NOMO-1 (cell line): ENCODE measurements around the gene CD46.
A peak's percentile ranks its signal among the peaks of the same experiment; 100 is the strongest.

Experiments used
- DNase-seq, 2 experiments: peaks; one replicate each; lab custom pipeline; 2025; ENCODE audit not compliant: unreplicated experiment in 2 of 2; lab: John Stamatoyannopoulos, UW

CD46 gene

DNA sequence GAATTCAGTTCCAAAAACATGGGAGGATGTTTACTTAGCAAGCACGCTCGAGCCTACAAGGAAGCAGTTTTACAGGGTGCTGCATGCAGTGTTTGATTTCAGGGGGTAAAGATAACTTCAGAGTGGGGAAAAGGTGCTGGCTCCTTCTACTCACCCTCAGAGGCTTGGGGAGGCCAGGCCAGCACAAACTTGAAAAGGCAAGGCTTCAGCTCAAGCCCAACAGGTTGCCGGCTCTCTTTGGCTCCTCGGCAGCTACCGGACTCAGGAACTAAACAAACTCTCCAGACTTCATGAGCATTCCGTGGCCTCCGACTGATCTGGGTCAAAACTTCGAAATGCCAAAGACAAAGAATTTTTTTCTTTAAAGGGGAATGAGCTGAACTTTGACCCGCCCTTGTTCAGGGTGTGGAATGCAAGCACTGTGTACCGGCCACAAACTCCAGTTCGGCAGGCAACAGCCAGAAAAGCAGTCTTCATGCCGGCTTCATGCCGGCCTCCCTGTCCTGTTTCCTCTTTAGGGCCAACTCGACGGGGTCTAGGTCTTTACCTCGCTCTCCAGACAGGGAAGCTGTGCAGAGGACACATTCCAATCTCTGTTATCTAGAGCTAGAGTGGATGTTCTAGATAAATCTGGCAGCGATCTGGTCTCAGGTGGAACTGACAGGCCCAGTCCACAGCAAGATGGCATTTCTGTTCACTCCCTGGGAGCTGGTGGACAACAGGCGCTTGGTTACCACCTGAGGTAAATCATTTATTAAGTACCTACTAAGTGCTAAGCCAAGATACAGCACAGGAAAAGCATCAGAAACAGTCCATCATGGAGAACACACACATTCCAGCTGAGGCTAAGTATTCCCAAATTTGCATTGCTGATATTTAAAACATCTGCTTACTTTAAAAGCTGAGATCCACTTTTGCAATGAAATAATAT lies 75.0 kb downstream of the CD46 start:
- peak in 1 of 2 experiments; percentile 7 for DNase-seq

DNA sequence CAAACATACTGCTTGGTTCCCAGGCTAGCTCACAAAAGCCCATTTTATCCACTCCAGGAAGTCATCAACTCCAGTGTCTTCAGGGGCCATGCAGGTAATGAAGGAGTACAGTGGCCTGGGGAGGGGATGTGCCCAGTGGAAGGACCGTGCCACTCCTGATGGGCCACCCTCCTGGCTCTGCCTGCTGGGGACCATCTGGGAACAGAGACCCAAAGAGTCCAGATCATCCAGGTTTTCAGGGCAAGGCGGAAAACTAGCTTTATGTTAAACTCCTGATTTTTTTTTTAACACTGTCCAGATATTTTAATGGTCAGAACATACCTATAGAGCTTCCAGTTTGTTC lies 75.6 kb downstream of the CD46 start:
- no peak for DNase-seq

DNA sequence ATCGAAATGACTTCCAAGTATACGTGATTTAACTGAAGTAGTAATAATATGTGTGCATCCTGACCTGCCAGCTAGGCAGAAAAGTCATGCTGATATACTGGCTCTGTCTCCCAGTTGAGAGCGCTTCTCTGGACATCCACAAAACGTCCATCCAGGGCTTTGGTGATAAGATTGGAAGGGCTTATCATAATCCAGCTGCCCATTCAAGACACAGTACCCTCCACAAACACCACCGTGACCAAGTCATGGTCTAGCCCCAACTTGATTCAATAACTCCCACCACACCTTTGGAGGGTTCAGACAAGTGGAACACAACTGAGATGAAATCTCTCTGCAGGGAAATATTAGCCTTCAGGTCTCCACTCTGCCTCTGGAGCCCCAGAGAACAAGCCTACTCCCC lies 76.2 kb downstream of the CD46 start:
- DNase-seq: no peak

DNA sequence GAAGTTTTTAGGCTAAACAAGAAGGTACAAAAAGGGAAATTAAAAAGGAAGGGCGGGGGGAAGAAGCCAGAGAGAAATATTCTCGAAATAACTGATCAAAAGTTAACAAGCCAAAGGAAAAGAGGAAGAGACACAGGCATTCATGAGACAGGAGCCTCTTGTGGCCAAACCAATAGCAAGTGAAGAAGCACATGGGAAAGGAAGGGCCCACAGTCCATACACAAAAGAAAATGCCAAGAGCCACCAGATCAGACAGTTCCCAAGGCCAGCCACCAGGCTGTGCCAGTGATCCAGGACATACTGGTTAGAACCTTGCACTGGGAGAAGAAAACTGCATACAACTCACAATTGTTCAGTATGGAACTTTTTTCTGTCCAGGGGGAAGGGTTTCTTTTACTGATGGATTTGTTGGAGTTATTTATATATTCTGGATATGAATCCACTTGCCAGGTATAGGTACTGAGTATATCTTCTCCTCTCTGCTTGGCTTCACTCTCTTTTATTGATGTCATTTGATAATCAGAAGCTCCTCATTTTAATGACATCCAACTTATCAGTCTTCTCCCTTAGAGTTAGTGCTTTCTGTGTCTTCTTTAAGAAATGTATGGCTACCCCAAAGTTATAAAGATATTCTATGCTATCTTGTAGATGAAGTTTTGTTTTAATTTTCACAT lies 76.8 kb downstream of the CD46 start:
- DNase-seq: peak; percentile 94 to 98

DNA sequence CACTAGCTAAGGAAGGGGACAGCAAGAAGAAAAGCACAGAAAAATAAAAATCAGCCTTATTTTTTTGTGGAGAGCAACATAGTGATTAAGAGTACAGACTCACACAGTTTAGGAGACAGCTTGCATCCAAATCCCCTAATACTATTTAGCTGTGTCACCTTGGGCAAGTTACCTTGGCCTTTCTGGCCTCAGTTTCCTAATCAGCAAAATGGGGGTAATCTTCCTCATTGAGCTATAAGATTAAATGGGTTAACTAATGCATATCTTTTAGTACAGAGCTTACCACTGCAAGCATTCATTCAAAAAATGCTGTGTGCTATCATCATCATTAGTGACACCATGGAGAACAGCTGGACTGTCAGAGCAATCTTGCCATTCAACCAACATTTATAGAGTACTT lies 77.7 kb downstream of the CD46 start:
- no peak for DNase-seq

DNA sequence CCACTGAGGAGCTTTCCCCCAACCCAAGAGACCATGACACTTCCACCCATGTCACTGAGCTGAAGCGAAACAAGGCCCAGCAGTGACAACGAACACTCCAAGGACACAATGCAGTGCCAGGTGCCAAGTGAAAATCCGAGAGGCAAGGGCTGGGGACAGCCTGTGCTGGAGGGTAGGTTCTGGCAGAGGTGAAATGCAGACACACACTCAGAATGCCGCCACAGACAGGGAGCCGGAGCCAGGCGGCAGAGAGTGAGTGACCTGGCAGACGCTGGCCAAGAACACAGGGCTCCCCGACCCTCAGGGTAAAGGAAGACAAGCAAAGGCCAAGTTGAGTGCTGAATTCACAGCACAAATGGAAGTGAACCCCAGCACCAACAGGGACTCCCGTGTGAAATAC lies 78.9 kb downstream of the CD46 start:
- DNase-seq: no peak

DNA sequence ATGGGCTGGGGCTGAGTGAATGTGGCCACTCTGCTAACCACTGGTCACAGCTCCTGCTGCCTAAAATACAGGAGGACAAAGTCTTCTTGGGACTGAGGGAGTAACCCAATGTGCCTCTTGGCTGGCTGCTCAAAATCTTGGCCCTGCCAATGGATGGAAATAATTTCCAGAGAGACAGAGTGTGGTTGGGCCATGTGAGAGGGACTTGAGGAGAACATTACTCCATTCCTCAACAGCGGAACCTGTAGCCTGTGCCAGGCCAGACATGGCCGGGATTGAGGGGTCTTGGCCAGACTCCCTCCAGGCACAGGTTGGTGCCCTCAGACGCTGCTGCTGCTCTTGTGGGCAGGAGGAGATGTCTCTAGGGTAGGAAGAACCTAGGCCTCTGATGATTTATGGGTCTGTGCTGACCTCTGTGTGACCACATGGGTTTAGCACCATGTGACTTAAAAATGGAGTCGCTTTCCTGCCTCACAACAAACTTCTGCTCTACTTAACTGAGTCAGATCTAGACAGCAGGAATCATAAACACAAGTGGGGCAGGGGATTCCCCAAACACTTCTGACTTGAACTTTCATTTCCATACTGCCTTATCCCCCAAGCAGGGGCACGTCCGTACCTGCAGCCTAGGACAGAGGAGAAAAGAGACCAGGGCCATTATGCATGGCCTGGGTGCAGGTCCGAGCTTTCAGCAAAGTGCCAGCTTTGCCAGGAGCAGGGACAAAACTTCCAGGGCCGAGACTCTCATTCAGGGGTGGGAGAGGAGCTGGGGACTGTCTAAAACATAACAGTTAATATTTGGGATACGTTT lies 79.9 kb downstream of the CD46 start:
- DNase-seq: no peak

DNA sequence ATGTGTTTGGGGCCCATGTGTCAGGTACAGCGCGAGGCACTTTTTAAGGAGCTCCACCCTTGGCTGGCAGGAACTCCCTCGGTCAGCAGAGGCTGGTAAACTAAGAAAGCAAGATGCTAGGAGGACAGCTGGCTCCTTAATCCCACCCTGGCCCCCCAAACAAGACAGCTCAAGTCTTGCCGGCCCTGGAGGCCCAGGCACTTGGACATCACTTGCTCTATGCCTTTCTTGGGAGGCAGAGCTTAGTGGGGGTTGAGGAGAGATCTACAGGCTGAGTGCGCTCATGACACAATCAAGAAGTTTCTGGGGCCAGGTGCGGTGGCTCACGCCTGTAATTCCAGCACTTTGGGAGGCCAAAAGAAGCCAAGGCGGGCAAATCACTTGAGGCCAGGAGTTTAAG lies 80.9 kb downstream of the CD46 start:
- DNase-seq: no peak

DNA sequence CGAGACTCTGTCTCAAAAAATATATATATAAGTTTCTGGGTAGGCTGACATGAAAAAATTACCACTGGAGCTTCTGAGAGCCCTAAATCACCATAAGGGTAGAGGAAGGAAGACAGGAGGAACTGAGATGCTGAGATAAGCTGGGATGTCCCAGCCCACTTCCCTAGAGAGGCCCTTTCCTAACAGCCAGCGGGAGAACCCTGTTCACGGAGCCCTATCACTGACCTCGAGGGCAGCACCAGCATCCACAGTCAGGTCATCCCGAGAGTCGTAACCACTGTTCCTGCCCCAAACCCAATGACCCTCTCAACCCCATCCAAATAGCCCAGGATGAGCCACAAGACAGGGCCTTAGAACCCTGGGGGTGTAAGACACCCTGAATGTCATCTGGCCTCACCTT lies 81.5 kb downstream of the CD46 start:
- no peak for DNase-seq

DNA sequence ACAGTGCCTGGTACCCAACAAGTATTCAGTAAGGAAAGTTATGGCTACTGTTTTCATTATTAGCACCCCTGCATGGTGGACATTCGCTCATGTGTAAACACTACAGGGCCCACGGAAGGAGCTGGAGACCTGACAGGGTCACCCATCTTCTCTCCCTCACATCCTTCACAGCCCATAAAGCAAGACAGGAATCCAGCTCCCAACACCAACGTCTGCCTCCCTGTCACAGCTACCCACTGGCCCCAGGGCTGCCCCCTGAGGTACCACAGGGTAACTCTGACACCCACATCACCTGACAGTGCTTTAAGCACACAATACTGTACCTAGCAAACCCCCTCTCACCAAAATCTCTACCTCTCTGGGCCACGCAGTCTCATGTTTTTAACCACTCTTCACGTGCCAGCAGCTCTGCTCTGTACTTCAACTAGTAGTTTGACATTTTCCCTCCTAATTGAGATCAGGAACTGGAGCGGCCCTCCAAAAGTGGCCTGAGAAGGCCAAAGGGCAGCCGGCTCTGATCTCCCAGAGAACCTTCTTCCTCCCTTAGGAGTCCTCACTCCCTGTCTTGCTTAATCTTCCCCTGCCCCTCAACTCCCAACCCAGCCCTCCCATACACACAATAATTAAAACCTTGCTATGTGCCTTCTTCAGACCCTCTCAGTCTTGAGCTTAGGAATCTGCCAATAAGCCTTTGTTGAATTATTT lies 82.3 kb downstream of the CD46 start:
- DNase-seq: no peak

DNA sequence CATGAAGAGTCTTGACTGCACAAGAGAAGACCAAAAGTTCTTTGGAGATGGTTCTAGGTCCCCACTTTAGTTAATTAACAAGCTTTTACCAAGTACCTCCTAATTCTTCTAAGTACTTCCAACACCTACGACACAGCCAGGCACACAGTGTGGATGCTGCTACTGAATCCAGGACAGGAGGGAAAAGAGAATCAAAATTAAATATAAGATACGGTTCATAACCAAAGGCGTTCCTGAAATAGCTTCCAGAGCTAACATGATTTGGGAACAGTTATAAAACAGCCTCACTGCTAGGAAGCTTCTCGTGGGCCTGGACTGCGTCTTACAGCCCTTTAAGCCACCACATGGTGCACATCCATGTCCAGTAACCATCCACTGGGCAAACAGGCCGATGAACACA lies 84.1 kb downstream of the CD46 start:
- DNase-seq: no peak

DNA sequence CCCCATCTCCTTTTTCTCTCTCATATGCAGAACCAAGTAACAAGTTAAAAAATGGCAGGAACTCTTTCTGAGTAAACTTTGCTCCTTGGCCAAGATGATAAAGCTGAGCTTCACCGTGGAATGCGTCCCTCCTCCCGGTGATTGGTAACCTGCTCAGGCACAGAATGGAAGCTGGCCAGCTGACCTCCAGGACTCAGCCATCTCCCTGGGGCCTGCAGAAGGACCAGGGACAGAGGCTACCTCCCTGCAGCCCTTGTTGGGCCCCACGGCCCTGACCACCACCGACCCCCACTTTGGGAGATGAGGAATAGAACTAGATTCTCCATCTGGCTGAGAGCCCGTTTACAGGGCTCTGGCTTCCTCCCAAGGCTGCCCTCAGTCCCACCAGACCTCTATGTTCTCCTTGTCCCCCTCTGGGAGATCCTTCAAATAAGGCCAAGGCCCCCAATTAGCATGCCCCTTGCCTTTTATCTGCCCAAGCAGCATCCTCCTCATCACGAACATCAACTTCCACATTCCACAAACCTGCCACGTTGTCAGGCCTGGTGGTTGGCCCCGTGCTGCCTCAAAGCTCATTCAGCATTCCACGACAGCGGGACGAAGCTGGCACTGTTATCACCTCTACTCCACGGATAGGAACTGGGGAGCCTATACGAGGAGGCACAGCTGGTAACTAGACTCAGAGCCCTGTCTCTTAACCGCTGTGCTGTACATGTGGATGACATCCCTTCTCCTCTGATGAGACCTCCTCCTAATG lies 84.9 kb downstream of the CD46 start:
- DNase-seq: no peak

DNA sequence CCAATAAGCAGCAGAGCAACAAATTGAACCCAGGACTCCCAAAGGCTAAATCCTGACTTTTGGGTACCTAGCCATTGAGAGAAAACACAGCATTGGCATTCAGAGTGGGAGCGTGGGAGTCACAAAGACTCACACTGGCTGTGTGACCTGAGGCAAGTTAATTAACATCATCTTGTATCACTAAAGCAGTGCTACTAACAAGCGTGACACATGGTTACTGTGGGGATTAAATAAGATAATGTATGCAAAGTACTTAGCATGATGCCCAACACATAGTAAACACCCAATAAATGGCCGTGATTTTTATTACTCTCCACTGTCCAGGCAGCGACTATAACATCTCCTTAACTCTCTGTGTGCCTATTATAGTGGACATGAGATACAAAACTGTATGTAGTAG lies 85.8 kb downstream of the CD46 start:
- no peak for DNase-seq

DNA sequence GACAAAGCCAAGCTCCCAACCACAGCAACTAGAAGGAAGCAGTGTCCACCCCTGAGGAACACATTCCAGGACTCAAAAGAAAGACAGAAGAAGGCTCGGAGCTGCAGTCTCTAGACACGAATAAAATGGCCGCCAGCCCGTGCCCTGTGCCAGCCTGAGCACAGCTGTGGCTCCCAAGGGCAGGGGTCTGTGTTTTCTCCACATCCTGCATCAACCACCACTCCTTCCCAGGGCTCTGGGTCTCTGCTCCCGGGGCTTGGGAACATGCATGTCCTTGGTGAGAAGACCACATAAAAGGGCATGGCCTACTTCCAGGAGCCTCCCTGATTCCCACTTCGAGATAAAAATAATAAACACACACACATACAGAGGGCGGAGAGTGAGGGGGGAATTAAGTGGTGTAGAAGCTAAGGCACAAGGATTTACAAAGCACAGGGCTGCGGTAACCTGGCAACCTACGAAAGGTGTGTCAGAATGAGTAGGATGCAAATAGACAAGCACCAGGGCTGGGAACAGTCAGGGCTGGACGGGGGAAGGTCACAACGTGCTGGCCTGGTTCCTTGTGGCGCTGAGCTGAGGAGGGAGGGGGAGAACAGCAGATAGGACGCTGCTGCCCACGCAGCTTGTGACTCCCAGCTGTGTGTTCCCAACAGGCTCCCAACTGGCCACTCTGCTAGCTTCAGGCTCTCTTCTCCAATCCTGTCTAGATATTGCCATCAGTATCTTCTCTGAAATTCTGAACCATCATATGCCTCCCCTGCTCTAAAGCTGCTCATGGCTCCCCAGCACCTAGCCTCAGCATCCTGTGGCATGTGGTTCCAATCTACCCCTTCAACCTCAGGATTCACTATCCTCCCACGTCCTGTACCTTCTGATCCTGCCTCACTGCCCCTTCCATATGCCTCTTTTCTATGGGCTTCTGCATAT lies 86.6 kb downstream of the CD46 start:
- no peak for DNase-seq

DNA sequence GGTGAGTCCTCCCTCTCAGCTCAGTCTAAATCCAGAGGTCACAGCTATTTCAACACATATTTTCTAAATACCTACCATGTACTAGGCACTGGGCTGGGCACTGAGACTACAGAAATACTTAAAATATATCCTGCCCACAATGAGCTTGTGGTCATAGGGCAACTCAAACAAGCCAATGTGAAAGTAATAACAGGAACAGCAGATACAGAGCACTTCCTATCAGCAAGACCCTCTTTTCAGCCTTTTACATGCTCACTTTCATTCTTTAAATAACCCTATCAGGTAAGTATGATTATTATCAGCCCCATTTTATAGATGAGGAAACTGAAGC lies 87.2 kb downstream of the CD46 start:
- DNase-seq: no peak

DNA sequence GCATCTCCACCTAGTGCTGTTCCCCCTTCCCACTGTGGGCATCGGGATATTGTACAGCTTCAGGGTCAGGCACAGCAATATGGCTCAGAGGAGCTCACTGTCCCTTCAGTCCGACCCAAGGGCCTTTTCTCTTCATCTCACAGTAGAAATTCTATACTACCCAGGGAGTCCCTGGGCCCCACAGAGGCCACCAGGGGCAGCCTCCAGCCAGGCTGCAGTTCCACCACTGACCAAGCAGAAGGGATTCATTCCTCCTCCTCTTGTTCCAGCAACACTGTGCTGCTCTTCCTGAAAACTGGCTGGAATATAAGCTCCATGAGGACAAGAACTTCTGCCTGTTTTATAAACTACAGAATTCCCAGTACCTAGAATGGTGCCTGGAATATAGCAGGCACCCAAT lies 88.5 kb downstream of the CD46 start:
- DNase-seq: no peak

DNA sequence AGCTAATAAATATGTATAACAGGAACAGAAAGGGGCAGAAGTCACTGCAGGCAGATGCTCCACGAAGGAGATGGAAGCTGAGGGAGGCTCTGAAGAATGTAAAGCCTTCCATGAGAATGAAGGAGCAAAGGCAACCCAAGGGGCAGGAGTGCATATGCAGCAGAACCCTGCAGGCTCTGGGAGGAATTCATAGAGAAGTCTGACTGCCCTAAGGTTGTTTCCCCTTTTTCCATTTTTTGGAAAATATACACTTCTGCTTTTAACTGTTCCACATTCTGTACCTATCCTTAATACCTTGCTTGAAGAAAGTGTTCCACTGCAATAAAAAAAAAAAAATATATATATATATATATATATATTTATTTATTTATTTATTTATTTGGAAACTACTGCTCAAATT lies 89.4 kb downstream of the CD46 start:
- DNase-seq: peak; percentile 12 to 16

DNA sequence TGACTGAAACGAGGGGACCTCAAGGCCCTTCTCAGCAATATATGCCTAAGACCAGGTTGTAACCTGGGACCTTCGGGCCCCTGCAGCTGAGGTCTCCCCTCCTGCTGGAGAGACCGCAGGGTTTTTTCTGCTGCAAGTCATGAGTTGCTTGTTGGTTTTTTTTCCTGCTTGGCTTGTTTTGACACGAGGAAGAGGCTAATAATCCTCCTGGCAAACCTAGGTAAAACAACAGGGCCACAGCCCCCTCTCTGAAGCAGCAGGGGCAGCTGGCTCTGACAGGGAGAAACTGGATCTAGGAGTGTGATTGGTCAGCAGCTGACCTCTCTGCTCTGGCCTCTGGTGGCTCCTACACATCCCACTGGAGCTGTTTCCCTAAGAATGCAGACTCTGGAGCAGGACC lies 90.0 kb downstream of the CD46 start:
- DNase-seq: no peak

DNA sequence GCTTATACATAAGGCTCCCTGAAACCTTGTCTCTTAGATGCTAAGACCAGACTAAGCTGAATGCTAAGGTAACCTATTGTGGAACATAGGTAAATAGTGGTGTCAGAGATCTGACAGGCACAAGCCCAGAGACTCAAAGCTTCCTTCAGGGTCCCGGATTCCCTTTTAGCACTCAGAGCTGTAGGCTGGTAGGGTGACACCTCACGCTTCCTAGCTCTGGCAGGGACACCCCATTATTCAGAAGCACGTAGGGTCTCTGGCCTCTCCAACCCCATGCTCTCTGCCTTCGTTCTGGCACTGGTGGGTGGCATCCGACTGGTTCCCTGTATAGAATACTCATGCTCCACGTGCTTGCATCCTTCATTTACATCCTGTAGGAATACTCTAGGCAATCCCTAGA lies 90.7 kb downstream of the CD46 start:
- no peak for DNase-seq
